ENCODE results near the gene SNN. TPM values are rescaled to one million over a fixed set of nuclear protein-coding genes. Genes with fewer than 3 reads are reported as not detected.

The SNN gene
- total RNA-seq, 1 donor from 2014 or later: 40.0 TPM

DNA sequence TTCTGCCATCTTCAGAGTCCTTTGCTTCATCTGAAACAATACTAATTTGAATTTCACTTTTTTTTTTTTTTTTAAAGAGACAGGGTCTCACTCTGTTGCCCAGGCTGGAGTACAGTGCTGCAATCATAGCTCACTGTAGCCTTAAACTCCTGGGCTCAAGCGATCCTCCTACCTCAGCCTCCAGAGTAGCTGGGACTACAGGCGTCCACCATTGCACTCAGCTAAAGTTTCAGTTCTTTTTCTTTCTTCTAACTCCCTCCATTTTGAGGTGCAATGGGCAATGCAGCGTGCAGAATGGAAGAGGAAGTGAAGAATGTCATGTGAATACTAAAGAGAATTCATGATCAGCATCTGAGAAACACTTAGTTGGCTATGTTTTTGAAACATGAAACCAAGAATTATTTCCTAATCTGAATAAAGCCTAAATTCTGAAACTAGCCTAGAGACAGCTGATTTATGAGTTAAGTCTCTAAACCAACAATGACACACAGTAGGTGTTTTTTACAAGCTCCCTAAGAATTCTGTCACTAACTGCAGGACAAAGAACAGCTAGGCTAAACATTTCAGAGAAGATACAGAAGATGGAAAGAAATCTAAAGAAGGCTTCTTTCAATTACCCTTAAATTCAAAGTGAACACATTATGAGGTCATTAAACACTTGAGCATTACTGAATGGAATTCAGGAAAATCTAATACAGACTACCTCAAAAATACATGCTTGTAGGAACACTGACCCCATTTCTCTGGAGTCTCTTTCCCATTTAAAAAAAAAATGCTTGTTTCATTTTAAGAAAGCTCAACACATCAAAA, 21.0 kb downstream of the SNN start:
- DNase-seq (ENCODE audit: low spot score) (no peak), ATAC-seq (peak; percentile 61)
- intact Hi-C loops (cut with DNase I): no loop called here

DNA sequence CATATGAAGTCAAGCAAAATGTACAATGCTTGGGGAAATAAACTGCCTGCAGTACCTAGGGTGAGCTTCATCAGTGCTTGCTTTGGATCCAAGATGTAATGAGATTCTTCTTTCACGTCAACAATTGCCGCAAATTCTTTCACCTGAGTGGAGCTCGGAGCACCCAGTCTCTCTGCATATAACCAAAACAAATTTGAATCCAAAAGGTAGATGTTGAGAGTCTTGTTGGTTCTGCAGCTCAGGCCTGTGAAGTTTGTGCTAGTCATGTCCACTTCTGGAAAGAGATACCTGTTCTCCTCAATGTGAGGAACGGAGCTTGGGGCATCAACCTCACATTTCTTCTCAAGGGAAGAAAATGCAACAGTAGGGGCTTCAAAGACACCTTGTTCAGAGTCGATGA, 23.0 kb downstream of the SNN start:
- DNase-seq (ENCODE audit: low spot score) (no peak), ATAC-seq (no peak)
- intact Hi-C loops (cut with DNase I): no loop called here

DNA sequence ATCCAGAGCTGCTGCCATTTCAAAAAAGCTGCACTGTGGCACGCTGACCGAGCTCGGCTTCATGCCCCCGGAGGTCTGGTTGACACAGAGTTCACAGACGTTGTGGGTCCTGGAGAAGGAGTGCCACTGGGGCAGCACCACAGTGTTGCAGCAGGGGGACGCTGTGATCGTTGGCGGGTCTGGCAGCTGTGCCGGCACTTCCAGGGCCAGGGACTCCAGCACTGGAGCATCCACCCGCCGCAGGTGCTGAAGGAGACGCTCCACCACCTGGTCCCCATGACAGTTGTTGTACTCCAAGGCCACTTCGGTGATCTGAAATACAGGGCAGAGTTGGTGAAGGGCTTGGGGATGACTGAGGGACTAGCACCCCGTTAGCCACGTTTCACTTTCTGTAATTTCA, 23.5 kb downstream of the SNN start:
- ATAC-seq (no peak), DNase-seq (ENCODE audit: low spot score) (no peak)
- intact Hi-C loops (cut with DNase I): no loop called here

DNA sequence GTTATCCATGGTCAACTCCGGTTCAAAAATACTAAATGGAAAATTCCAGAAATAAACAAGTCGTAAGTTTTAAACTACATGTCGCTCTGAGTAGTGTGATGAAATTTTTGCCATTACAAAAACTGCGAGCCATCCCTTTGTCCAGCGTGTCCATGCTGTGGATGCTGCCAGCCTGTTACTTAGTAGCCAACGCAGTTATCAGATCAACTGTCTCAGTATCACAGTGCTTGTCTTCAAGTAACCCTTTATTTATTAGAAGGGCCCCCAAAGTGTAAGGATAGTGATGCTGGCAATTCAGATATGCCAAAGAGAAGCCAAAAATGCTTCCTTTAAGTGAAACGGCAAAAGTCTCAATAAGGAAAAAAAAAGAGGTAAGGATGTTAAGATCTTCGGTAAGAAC, 23.9 kb downstream of the SNN start:
- DNase-seq (ENCODE audit: low spot score) (no peak), ATAC-seq (no peak)
- intact Hi-C loops (cut with DNase I): no loop called here

DNA sequence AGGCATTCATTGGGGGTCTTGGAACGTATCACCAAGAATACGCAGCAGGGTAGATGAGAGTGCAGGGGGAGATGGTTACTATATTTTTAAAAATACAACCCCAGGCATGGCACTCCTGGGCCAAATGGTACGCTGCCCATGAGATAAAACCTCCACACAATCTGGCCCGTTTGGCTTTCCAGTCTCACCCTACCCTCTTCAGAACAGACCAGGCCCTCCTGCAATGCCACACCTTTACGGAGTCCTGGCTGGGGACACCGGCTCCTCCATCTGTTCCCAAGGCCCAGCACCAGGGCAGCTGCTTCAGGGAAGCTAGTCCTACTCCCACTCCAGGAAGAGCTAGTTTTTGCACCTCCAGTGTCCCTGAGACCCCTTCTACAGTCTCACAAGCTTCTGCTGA, 24.4 kb downstream of the SNN start:
- ATAC-seq (no peak), DNase-seq (ENCODE audit: low spot score) (no peak)
- intact Hi-C loops (cut with DNase I): no loop called here

DNA sequence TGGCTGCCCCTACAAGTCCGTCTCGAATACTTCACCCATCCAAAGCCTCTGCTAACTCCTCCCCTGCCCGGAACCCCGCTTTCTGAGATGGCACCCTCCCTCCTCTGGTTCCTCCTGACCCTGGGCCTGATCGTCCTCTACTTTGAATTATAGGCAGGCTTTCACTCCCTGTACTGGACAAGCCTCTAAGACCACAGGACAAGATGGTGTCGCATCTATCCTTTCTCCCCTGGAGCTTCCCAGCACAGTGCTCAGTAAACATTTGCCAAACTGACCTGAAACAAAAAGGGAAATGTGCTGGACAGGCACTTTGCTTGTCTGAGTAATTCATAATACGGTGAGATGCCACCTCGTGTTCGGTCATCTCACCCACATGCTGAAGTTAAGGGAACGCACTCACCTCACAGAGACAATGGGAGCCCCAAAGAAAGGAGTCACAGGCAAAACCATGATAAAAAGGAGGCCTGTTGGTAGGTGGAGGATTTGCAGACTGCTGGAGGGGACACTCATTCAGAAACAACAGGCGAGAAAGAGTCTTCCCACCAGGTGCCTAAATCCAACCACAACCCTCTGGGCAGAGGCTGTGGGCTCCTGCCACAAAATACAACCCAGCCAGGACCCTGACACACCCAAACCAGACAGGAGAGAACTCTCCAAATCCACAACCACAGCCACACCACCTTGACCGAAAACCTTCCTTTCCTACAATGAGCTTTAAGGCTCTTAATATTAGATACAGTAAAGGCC, 28.2 kb downstream of the SNN start:
- ATAC-seq (no peak), DNase-seq (ENCODE audit: low spot score) (no peak)
- intact Hi-C loops (cut with DNase I): no loop called here

DNA sequence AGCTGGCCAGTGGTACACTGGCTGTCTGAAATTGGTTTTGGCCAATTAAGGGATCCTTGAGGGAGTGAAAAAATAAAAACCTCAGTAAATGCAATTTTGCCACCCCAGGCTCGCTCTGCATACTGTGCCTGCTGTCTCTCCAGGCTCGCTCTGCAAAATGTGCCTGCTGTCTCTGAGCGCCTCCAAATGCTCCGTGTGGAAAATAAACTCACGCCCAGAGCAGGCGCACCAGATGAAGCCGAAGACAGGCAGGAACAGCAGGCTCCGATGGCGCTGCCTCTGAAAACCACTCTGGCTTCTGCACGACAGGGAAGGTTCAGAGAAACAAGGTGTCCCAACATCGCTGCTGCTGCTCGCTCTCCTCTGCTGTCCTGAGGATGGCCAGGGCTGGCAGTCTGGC, 29.1 kb downstream of the SNN start:
- ATAC-seq (no peak), DNase-seq (ENCODE audit: low spot score) (no peak)
- intact Hi-C loops (cut with DNase I): no loop called here

DNA sequence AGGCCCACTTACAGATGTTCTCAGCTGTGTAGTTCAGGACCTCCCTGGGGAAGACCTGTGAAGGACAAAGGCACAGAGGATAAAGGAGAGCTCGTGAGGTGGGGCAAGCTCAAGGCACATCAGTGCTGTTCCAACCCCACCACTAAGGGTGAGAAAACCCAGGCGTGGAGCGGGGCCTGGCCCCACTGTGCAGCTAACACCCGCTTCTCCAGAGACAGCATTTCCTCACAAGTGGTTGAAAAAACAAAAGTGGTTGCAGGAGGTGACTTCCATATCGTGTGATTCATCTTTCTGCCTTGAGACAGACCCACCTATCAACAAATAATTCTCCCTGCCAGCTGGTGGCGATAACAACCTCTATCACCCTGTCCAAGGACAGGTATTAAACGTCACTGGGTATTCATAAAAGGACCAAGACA, 30.0 kb downstream of the SNN start:
- ATAC-seq (no peak), DNase-seq (ENCODE audit: low spot score) (no peak)
- intact Hi-C loops (cut with DNase I): no loop called here

DNA sequence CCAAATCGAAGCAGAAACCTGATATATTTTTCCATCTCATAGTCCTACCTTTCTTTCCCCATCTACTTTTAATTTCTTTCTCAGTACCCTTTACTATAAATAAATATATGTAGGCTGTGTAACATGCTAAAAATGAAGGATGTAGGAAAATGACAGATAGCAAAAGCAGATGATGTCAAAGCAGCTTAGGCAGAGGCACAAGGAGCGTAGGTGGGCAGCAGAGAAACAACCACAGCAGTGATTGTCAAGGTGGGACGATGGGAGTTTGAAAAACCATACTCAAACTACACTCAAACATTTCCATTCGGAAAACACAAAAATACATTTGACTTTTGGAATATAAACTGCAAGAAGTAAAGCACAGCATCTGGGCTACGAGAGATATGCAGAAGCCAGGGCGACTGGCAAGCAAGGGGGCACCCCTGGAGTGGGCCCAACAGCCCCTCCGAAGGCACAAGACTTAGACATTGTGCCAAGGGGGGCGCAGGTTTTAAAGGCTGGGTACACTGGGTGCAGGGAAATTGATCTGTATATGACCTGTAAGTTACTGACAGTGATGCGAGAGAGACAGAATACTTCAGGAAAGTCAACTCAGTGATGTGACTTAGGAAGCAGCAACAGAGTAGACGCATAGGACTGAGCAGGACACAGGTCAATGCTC, 31.1 kb downstream of the SNN start:
- DNase-seq (ENCODE audit: low spot score): no peak
- intact Hi-C loops (cut with DNase I): no loop called here
- no peak for ATAC-seq

DNA sequence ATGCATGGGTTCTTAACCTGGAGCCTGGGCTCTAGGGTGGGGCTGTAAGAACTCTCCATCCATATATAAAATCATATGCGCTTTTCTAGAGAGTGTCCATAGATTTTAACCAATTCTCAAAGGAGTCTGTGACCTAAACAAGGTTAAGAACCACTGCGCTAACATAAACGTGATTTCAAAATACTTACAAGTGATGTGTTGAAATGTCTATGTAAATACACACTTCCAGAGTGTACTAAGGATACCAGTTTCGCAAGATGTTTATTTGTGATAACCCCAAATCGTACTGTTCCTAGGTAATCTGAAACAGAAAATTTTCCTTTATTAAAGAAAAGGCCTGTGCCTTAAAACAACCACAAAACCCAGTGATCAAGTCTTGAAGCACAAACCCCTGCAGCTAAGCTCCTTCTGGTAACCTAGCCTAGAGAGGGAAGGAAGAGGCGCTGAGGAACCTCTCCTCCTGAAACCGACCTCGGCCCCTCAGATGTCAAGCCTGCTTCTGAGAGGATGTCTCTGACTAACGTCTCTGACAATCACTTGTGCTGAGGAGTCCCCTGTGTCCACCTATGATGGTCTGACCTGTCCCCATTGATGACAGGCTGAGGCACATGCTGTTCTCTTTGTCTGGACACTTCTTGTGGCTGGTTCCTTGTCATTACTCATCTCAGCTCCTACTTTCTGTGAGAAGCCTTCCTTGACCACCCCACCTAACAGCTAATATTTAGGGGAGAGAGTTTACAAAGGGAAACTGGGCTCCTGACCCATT, 32.2 kb downstream of the SNN start:
- no peak for DNase-seq (ENCODE audit: low spot score)
- no peak for ATAC-seq
- intact Hi-C loops (cut with DNase I): loop anchor here (5.0 kb wide), 1 partner anchor 743 kb away; no protein-coding TSS in a partner anchor

DNA sequence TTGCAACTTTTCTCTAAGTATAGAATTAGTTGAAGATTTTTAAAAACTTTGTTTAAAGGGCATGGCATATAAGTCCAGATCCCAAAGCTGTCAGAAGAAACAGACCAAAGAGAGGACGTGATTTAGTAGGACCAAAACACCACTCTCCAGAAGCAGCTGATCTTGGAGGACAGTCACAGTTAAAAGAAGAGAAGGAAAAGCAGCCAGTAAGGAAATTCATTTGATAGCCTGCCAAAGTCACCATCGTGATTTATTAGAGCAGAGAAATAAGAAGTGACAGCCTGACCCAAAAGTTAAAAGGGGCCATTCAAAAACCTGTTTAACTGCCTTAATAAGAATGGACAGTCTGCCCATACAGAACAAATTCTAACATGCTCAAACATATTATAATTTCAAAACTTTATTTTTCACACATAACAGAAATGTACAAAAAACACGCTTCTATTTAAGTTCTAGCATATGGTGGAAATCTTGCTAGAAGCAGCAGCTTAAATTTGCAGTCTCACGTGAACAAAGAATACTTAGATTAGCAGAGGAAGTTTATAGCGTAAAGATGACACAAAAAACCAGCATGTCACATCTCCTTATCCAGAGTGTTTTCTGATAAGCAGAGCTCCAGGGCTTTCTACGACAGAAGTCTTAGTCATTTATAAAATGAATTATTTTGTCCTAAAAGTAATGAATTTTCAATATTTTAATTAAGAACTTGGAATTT, 37.2 kb downstream of the SNN start:
- ATAC-seq: no peak
- intact Hi-C loops (cut with DNase I): no loop called here
- DNase-seq (ENCODE audit: low spot score): no peak

DNA sequence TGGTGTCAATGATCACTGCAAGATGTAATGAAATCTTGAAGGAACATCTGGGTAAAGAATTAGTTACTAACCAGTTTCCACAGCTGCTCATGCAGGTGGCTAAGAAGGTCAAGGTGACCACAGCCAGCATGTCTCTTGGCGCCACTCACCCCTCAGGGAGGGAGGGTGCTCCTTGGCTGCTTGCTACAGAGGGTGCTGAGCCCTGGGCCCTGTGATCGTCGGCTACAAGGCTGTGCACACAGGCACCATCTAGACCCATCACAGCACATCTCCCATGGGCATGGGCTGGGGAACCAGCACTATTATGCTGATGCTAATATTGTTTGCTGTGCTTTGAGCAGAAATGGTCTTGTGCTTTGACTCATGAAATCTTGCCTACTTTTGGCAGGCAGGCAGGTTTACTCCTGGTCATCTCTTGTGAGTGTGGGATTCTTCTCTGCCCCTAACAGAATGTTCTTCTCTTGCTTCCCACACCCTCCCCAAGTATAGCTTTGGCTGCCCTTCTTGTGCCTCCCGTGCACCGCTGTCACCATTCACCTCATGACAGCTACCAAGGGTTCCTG, 38.0 kb downstream of the SNN start:
- no peak for DNase-seq (ENCODE audit: low spot score)
- intact Hi-C loops (cut with DNase I): no loop called here
- peak; percentile 58 for ATAC-seq

DNA sequence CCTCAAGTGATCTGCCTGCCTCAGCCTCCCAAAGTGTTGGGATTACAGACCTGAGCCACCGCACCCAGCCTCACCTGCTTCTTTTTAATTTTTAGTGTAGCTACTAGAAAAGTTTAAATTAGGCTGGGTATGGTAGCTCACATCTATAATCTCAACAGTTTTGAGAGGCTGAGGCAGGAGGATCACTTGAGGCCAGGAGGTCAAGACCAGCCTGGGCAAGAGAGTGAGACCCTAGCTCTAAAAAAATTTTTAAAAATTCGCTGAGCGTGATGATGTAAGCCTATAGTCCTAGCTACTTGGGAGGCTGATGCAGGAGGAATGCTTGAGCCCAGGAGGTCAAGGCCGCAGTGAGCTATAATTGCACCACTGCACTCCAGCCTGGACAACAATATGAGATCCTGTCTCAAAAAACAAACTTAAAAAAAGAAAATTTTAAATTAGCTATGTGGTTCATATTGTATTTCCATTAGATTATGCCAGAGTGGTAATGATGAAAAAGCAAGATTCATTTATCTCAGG, 39.5 kb downstream of the SNN start:
- DNase-seq (ENCODE audit: low spot score) (no peak), ATAC-seq (no peak)
- intact Hi-C loops (cut with DNase I): no loop called here

DNA sequence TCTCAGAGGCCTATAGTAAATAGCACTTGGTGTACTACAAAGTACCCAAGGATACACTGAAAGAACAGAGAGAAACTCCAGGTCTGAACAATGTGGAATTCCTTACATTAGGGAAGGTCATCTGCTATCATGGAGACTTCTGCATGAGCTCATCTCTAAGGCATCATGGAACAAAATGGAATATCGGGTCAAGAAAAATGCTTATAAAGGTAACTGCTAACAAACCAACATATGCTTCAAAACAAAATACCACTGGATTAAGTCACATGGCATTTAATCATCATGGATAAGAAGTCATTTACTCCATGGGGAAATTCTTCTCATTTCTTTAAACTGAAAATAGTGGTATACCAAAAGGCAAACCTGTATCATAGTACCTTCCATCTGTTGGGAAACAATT, 40.2 kb downstream of the SNN start:
- intact Hi-C loops (cut with DNase I): no loop called here
- no peak for DNase-seq (ENCODE audit: low spot score)
- ATAC-seq: no peak

DNA sequence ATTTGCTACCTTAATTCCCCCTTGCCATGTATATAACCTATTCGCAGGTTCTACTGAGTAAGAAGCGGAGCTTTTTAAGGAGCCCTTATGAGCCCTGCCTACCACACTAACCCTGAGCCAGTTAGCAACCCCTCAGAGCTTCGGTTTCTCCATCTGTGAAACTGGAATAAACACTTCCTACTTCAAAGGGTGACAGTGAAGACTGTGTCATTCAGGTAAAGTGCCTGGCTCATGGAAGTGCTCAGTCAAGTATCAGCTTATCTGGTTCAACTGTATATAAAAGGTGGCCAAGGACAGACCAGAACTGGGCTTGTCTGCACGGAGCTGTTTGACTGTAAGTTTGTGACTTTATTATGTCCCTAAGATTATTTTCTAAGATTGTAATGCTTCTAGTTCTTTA, 43.4 kb downstream of the SNN start:
- DNase-seq (ENCODE audit: low spot score) (no peak), ATAC-seq (no peak)
- intact Hi-C loops (cut with DNase I): loop anchor here (5.0 kb wide), 1 partner anchor 314 kb away; no protein-coding TSS in a partner anchor

DNA sequence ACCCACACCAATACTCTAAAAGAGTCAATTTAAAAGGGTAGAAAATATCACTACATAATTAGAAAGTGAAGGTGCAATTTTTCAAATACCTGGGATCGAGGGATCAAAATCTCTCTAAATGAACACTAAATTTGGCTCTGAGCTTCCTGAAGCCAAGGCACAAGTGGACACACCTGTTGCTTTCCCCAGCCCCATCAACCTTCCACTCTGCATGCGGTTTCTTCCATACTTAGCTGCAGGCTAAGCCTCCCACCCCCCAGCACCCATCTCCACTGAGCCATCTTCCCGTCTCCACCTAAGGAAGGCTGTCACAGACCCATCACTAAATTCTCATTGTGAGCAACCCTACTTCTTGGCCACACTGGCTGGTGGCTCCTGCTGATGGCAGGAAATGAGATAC, 43.9 kb downstream of the SNN start:
- no peak for DNase-seq (ENCODE audit: low spot score)
- ATAC-seq: no peak
- intact Hi-C loops (cut with DNase I): loop anchor here (5.0 kb wide), 1 partner anchor 315 kb away; no protein-coding TSS in a partner anchor

DNA sequence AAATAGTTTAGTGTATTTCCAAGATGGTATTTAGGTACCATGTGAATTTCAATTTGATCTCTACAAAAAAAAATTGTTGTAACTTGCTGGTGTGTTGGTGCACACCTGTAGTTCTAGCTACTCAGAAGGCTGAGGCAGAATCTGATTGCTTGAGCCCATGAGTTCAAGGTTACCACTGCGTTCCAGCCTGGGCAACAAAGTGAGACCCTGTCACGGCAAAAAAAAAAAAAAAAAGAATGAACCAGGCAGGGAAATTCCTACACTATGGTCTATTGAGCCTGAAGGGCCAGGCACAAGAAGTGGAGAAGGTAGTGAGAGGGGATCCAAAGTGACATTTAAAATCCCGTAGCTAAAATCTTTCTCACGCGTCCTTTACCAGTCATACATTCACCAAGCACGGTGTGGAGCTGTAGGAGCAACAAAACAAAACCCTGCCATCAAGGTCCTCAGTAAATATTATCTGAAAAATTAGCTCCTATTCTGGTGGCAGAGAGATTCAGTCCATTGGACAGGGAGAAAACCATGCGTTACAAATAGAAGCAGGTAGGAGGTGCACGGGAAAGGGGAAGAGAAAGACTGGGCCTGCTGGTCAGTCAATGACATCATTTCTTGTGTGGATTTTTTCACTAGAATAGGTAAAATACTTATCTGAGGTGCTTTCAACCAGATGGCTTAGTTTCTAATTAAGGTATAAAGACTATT, 47.1 kb downstream of the SNN start:
- DNase-seq (ENCODE audit: low spot score) (no peak), ATAC-seq (no peak)
- intact Hi-C loops (cut with DNase I): no loop called here

DNA sequence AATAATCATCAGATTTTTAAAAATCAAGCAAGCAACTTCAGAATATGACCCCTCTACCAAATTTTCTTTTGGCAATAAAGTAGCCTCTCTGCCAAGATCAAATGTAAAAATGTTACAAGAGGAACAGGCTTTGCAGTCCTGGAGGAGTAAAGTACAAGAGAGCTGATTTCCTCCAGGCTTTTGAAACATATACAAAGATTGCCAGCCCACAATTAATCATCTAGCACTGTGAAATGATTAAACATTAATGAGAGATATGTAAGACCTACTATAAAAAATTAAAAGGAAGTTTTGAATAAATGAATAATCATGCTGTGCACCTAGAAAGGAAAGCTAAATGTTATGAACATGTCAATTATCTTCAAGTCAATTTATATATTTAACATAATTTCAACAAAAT, 48.1 kb downstream of the SNN start:
- ATAC-seq (no peak), DNase-seq (ENCODE audit: low spot score) (no peak)
- intact Hi-C loops (cut with DNase I): no loop called here

All from sciatic nerve (tissue), 2 donors.